A549 treated with RU486 at 1 μM for 4 hours (cell line): Measurements from ENCODE around the gene RHOF. TPM values are rescaled to one million over a fixed set of nuclear protein-coding genes. Genes with fewer than 3 reads are reported as not detected.

ENCODE experiments used
- total RNA-seq: library from RNA; stranded (reverse); fragments of 200-300 nt; extraction: Qiagen RNA extraction; gene quantifications from 5 replicates; pipeline ENCODE4 v1.2.3, GENCODE V29; 2022; ENCODE audit warnings: low read depth

Gene RHOF
- total RNA-seq = 163 to 224 TPM (median 192 TPM) in 5 replicates

GRCh38 chr12:121793440-121793837 is at the start of gene RHOF:
Gene RHOF (minus strand): TSS chr12:121793688. CDS start chr12:121793633, 55 bp downstream.

GRCh38 chr12:121803861-121804416 is 10.5 kb upstream of the RHOF start, which contains the start of gene SETD1B:
Gene SETD1B (plus strand): TSS chr12:121804009. CDS start chr12:121804738, 729 bp downstream.

Other genes starting within 250 kb of the RHOF start
- gene KDM2B, start 212.7 kb downstream of the RHOF start, total RNA-seq = 18.4 to 24.1 TPM (median 22.3 TPM) in 5 replicates
- gene ORAI1, start 167.2 kb downstream of the RHOF start, total RNA-seq = 24.4 to 44.1 TPM (median 43.1 TPM) in 5 replicates
- 0.27 to 0.56 TPM (median 0.30 TPM) in 5 replicates for gene MORN3, start 124.0 kb downstream of the RHOF start, total RNA-seq
- gene TMEM120B, start 80.9 kb downstream of the RHOF start, total RNA-seq = 7.9 to 13.0 TPM (median 11.8 TPM) in 5 replicates
- gene SETD1B, start 10.3 kb upstream of the RHOF start, total RNA-seq = 11.4 to 15.8 TPM (median 14.5 TPM) in 5 replicates
- gene HPD, start 65.2 kb upstream of the RHOF start, total RNA-seq = 1.1 to 2.0 TPM (median 1.6 TPM) in 5 replicates
- gene PSMD9, start 95.1 kb upstream of the RHOF start, total RNA-seq = 120 to 168 TPM (median 124 TPM) in 5 replicates
- 0.85 to 1.7 TPM (median 0.95 TPM) in 5 replicates for gene CFAP251, start 124.9 kb upstream of the RHOF start, total RNA-seq
- gene BCL7A, start 228.2 kb upstream of the RHOF start, total RNA-seq = 9.3 to 13.5 TPM (median 12.8 TPM) in 5 replicates